Measurements from ENCODE around the gene PKD1.
"Not testable (repeated sequence)": the region's sequence is repeated elsewhere in the genome, so short reads cannot be mapped to it uniquely, and the experiment has no call there.

Gene PKD1

GRCh38 chr16:2111412-2112335 lies 24.0 kb downstream of the PKD1 start:
- not testable (repeated sequence) for FAIRE-seq; DNase-seq (ENCODE audit: extremely low spot score, insufficient read length, low read depth)

- DNase-seq (ENCODE audit: extremely low spot score, insufficient read length, low read depth); FAIRE-seq: not testable (repeated sequence)
Observed at GRCh38 chr16:2111009-2111353, 24.7 kb downstream of the PKD1 start.

- not testable (repeated sequence) for FAIRE-seq; DNase-seq (ENCODE audit: extremely low spot score, insufficient read length, low read depth)
Observed at GRCh38 chr16:2110332-2111008, 25.2 kb downstream of the PKD1 start.

- FAIRE-seq; DNase-seq (ENCODE audit: extremely low spot score, insufficient read length, low read depth): not testable (repeated sequence)
Observed at GRCh38 chr16:2109872-2110271, 25.8 kb downstream of the PKD1 start.

- not testable (repeated sequence) for DNase-seq (ENCODE audit: extremely low spot score, insufficient read length, low read depth); FAIRE-seq
Observed at GRCh38 chr16:2109271-2109580, 26.5 kb downstream of the PKD1 start.

- not testable (repeated sequence) for FAIRE-seq; DNase-seq (ENCODE audit: extremely low spot score, insufficient read length, low read depth)
Observed at GRCh38 chr16:2108446-2109270, 27.0 kb downstream of the PKD1 start.

- DNase-seq (ENCODE audit: extremely low spot score, insufficient read length, low read depth); FAIRE-seq: not testable (repeated sequence)
Observed at GRCh38 chr16:2107791-2108125, 27.9 kb downstream of the PKD1 start.

- DNase-seq (ENCODE audit: extremely low spot score, insufficient read length, low read depth); FAIRE-seq: not testable (repeated sequence)
Observed at GRCh38 chr16:2107121-2107790, 28.4 kb downstream of the PKD1 start.

- not testable (repeated sequence) for DNase-seq (ENCODE audit: extremely low spot score, insufficient read length, low read depth); FAIRE-seq
Observed at GRCh38 chr16:2106211-2106610, 29.5 kb downstream of the PKD1 start.

GRCh38 chr16:2105769-2106168 lies 29.9 kb downstream of the PKD1 start:
- not testable (repeated sequence) for DNase-seq (ENCODE audit: extremely low spot score, insufficient read length, low read depth); FAIRE-seq

- FAIRE-seq; DNase-seq (ENCODE audit: extremely low spot score, insufficient read length, low read depth): not testable (repeated sequence)
Observed at GRCh38 chr16:2105291-2105690, 30.4 kb downstream of the PKD1 start.

- DNase-seq (ENCODE audit: extremely low spot score, insufficient read length, low read depth); FAIRE-seq: not testable (repeated sequence)
Observed at GRCh38 chr16:2104464-2104863, 31.2 kb downstream of the PKD1 start.

GRCh38 chr16:2102471-2102870 lies 33.2 kb downstream of the PKD1 start:
- FAIRE-seq (no peak), DNase-seq (ENCODE audit: extremely low spot score, insufficient read length, low read depth) (no peak)

- DNase-seq (ENCODE audit: extremely low spot score, insufficient read length, low read depth); FAIRE-seq: not testable (repeated sequence)
Observed at GRCh38 chr16:2101581-2101980, 34.1 kb downstream of the PKD1 start.

GRCh38 chr16:2097689-2098088 lies 38.0 kb downstream of the PKD1 start:
- DNase-seq (ENCODE audit: extremely low spot score, insufficient read length, low read depth); FAIRE-seq: not testable (repeated sequence)

- FAIRE-seq (no peak), DNase-seq (ENCODE audit: extremely low spot score, insufficient read length, low read depth) (no peak)
Observed at GRCh38 chr16:2096853-2097595, 38.7 kb downstream of the PKD1 start.

- DNase-seq (ENCODE audit: extremely low spot score, insufficient read length, low read depth) (no peak), FAIRE-seq (no peak)
Observed at GRCh38 chr16:2095918-2096582, 39.6 kb downstream of the PKD1 start.

GRCh38 chr16:2095315-2095853 lies 40.3 kb downstream of the PKD1 start:
- no peak for DNase-seq (ENCODE audit: extremely low spot score, insufficient read length, low read depth)
- no peak for FAIRE-seq

All from GM18507 (cell line).